ENCODE measurements around the gene RASD1.

Gene RASD1, protein sequence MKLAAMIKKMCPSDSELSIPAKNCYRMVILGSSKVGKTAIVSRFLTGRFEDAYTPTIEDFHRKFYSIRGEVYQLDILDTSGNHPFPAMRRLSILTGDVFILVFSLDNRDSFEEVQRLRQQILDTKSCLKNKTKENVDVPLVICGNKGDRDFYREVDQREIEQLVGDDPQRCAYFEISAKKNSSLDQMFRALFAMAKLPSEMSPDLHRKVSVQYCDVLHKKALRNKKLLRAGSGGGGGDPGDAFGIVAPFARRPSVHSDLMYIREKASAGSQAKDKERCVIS

DNA sequence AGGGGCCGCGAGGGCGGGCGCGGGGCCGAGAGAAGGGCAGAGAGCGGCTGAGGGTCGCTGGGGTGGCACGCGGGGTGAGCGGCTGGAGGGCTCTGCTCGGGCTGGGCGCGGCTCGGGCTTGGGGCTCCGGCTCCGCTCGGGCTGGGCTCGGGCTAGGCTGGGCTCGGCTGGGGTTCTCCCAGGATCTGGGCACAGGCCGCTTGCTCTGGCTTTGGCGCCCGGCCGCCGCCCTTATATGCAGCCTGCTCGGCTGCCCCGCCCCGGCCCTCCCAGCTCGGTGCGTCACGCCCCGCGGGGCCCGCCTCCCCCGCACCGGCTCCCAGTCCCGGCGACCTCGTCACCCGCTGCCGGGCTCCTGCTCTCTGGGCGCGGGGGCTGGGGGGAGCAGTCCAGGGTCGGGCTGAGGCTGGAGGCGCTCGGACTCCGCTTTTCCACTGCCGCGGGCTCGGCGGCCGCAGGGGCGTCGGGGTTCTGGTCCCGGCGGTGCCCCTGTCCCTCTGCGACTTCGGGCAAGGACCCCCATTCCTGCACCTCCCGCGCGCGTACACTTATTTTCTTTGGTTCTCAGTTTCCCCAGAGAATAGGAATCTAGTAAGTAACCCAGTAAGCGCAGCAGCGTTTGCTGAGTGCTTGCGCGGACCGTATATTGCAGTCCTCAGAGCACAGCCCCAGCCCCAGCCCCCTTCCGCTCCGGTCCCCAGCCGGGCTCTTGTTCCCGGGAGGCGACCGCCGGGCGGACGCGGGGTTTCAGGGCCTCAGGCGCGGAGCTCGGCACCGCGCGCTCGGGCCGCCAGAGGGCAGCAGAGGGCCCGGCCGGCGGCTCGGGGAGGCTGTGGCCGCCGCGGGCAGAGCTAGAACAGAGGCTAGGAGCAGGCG is at the start of gene RASD1:
TSS of gene RASD1 (minus strand) at position 207 of the 876 bp plus-strand sequence. CDS start 214 bp downstream, outside the sequence.
- peak; percentile 84 for DNase-seq

DNA sequence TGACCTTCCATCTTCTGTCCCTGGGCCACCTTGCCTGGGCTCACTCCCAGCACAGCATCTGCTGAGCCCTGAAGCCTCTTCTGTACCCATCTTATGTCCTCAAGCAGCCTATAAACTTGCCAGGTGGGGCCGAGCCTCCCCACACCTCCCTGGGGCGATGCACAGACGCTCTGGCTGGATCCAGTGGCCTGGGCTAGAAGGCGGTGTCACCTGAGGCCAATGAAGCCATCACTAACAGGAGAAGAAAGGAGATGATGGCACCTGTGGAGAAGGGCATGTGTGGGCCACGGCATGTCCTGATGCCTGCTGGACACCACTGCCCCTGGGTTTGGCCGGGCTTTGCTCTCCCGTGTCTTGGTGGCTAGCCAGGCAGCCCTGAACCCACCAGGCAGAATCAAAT is 49.8 kb upstream of the RASD1 start:
- DNase-seq, result no peak

DNA sequence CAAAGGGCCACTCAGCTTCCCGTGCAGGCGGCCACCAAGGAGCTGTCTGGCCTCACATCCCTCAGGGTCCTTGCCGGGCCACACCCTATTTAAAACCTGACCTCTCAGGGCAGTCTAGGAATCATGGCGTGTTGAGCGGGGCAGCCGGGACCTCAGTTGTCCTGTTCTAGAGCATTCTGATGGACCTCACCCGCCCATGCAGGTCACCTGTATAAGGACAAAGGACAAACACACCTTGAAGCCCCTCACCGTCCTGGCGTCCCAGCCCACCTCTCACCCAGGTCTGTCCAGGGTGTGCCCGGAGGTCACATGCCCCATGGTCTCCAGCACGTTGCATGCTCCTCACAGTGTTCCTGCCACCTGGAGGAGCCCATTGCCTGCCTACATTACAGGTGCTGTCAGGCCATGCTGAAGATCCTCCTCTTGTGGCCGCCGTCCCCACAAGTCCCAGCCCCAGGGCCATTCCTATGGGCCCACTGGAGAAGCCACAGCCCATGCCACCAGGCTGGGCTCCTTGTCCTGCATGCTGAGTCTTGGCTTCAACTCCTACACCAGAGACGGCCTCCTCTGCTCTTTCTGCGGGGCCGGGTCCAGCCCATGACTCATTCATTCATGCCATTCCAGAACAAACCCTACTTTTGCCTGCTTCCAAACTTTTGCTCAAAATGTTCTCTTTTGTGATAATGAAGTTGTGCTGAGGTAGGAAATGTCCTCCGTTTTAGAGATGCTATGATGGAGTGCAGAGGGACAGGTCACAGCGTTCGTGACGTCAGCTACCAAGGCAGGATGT is 49.0 kb upstream of the RASD1 start:
- DNase-seq, result no peak

DNA sequence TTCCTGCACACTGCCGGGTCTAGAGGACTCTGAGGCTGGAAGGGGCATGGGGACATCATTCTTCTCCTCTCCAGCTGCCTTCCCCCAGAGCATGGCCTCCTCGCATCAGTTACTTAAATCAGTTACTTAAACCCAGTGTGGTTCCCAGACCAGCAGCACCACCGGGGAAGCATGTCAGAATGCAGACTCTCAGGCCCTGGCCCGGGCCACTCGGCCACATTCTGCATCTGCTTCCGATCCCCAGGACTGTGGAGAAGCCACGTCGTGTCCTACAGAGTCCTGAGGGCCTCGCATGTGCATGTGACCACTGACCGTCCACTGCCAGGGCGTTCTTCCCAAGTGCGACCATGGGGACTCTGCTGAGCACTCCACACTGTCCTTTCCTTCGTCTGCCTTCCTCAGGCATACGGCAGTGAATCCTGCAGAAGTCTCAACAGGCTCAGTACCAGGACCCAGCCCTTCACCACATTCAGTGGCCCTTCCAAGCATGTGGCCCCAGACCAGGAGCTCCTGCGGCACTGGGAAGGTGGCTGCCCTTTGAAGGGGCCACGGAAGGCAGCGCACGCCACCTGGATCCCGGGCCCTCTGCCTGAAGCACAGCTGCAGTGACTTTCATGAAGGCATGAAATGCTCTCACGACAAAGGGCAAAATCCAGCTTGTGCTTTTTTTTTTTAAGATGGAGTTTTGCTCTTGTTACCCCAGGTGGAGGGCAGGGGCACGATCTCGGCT is 46.9 kb upstream of the RASD1 start:
- DNase-seq, result no peak

DNA sequence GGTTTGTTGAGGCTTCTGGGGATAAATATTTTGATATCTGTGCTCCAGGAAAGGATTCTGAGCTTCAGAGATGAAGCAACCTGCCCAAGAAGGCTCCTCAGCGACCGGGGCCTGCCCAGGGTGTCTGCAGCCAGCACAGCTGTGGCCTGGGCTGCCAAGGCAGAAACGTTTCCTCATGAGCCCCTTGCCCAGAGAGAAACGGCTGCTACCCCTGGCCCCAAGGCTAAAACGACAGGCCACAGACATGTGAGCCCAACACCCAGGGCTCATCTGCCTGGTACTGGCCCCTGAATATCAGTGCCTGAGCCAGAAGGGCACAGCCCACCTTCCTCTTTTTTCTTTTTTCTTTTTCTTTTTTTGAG is 45.4 kb upstream of the RASD1 start:
- no peak for DNase-seq

DNA sequence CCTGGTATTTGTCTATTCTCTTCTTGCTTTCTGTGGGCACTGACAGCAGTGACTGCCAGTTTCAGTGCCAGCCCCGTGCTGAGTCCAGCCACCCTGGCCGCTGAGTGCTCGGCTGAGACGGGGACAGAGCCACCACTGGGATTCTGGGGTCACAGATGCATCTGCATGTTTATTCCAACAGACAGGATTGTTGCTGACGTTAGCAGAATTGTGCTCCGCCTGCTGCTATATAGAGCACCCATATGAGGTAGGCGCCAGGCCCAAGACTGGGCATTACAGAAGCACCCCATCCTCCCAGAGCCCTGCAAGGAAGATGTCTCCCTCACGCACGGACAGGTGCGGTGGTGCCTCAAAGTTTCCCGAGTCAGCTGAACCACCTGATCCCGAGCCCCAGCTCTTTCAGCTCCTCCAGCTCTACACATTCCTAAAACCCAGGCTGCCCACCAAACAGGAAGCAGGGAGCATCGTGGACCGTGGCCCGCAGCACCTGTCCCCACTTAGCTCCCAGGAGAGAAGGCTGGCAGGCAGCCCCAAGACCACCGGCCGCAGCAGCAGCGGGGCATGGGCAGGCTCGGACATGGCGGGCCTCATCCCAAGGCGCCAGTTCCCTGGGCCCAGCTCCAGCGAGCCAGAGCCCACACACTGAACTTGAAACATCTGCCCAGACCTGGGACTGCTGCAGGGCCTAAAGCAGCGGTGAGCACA is 44.9 kb upstream of the RASD1 start:
- no peak for DNase-seq

DNA sequence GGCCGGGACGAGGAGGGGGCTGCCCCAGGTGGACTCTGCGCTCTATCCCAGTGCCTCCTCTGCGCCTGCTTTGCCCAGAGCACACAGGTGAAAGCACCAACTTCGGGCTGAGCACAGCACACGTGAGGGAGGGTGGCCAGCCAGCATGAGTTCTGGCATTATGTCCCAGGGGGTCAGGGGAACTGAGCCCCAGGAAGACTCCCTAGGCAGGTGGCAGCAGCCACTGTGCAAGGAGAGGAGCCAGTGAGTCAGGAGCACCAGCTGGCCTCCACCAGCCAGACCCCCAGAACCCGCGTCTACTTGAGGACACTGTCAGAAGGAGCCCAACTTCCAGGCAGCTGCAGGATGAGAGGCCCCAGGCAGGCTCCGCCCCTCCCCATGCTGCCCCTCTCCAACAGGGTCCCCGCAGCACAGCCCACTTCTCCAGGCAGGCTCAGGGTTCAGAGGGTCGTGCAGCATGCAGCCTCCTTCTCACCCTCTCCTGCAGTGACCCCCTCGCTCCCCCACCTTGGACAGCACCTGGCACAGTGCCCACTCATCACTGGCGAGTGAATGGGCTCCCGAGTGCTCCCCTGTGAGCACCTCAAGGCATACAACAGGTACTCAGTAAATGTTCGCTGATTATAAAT is 44.2 kb upstream of the RASD1 start:
- DNase-seq, result peak; percentile 53

DNA sequence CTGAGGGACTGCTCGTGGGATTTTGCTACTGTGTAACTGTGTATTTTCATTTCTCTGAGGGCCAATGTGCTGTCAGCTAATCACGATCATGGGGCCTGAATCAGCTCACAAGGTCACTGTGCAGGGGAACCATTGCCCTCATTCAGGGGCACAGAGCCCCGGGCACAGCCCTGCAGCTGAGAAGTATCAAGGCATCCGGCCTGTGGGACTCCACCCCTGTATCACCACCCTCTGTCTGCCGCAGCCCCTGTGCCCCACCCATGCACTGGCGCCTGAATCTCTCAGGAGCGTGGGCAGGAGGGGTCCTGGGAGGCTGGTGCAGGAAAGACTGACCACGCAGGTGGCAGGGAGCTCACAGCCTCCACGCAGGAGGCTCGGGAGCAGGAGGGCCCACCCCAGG is 43.4 kb upstream of the RASD1 start:
- no peak for DNase-seq

DNA sequence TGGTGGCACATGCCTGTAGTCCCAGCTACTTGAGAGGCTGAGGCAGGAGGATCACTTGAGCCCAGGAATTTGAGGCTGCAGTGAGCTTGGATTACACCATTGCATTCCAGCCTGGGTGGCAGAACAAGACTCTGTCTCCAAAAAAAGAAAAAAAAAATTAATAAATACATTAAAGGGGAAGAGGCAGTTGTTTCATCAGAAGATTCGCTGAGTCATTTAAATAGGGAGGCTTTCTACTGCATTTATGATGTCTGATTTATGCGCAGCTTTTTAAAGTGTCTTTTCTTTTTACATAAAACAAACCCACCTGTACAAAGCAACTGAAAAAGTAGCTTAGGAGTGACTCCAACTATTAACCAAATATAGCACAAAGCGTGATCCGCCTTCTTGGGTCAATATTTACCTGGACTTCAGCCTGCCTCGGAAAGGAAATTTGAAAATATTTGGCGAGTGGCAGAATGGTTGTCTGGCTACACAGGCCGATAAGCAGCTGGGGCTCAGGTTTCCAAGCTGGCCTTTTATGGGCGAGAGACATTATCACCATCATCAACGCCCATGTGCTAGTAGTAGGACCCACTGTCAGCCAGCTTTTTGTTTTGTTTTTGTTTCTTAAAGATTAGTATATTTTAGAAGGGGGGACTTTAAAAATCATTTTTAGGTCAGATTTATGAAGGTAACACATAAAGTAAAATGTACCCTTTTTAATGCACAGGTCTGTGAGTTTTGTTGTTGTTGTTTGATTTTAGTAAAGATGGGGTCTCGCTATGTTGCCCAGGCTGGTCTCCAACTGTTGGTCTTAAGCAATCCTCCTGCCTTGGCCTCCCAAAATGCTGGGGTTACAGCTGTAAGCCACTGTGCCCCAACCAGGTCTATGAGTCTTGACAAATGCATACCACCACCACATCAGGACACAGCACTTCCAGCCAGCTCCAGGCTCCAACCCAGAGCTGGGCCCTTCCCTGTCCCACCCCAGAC is 42.5 kb upstream of the RASD1 start:
- DNase-seq, result peak; percentile 93

DNA sequence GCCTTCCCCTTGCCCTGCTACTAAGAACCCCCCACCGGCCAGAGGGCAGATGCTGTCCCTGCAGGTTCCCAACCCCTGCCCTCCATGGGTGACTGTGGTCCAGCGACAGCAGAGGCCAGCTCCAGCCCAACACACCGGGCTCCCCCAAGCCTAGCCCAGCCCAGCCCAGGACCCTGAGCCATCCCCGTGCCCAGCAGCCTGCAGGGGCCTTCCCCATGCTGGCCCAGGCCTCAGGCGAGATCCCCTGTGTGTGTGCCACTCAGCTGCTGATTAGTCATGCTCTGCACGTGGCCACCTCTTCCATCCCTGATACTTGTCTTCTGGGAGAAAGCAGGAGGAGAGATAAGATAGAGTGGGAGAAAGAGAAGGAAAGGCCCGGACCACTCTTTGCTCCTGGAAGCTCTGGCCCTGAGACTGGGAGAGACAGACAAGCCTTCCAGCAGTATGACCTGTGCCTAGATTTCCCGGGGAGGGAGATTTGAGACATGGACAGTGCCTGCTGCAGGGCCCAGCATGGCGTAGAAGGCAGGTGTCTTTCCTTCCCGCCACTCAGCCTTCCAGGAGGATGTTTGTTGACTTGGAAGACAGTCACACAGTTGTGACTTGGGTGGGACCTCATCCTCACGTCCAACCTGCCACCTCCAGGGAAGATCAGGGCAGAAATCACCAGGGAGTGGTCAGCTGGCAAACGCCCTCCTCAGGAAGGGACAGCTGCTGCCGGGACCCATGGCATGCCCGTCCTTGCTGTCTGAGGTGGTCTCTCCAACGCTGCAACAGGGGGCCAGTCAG is 41.3 kb upstream of the RASD1 start:
- peak; percentile 13 for DNase-seq

DNA sequence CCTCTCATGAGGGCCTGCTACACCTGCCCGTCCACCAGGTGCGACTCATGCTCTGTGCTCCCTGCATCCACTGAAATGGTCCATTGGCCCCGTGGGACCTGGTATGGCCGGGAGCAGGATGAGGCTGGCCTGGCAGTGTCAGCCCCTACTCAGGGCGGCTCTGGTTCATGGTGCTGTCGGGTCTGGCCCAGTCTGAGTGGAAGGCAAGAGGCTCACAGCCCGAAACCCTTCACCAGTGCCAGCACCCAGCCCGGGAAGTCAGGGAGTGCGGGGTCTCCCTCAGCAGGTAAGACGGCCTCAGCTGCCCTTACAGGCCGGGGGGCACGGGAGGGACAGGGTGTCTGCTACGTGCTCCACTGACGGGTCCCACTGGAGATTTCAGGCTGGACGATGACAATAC is 40.5 kb upstream of the RASD1 start:
- peak; percentile 25 for DNase-seq

DNA sequence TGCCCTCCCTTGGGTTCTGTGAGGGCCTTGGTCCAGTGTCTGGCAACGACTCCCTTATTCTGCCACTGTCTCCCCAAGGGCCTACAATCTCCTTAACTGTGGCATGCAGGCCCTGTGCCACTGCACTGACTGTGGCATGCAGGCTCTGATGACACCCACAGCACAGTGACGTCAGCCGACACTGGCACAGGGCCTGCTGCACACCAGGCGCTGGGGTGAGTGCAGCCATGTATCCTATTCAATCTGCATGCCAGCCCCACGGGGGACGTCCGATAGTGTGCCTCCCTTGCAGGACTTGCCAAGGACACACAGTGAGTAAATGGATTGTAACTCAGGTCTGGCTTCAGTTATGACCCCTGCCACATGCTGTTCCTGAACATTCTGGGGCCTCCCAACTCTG is 39.8 kb upstream of the RASD1 start:
- DNase-seq, result peak; percentile 83

DNA sequence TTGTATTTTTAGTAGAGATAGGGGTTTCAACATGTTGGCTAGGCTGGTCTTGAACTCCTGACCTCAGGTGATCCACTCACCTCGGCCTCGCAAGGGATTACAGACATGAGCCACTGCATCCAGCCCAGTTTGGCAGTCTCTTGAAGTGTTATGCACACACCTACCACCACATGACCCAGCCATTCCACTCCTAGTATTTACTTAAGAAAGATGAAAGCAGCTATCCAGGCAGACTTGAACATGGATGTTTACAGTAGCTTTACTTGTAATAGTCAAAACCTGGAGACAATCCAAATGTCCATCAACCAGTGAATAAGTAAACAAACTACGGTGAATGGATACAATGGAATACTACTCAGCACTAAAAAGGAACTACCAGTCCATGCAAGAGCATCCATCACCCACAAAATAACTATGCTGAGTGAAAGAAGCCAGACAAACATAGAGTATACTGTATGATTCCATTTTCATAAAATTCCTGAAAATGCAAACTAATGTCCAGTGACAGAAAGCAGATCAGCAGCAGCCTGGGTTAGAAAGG is 37.8 kb upstream of the RASD1 start:
- peak; percentile 74 for DNase-seq

DNA sequence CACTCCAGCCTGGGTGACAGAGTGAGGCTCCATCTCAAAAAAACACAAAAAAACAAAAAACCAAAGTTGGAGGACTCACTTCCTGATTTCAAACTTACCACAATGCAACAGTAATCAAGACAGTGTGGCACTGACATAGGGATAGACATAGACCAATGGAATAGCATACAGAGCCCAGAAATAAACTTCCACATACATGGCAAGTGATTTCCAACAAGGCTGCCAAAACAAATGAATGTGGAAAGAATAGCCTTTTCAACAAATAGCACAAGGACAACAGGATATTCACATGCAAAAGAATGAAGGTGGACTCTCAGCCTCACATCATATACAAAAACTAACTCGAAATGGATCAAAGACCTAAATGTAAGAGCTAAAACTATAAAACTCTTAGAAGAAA is 36.8 kb upstream of the RASD1 start:
- DNase-seq, result no peak

DNA sequence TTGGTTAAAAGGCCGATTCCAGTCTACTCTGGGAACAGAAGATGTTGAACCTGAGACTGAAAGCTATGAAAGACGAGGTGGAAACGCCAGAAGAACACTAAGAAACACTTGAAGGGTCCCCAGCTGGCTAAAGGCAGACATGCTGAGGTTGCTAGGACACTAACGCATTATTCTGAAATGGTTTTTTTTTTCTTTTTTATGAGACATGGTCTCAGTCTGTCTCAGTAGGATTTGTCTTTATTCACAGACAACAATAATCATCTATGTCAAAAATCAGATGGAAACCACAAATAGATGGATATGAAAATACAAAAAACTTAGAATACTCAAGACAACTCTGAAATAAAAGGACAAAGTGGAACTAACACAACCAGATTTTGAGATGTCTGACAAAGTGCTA is 35.0 kb upstream of the RASD1 start:
- peak; percentile 69 for DNase-seq

DNA sequence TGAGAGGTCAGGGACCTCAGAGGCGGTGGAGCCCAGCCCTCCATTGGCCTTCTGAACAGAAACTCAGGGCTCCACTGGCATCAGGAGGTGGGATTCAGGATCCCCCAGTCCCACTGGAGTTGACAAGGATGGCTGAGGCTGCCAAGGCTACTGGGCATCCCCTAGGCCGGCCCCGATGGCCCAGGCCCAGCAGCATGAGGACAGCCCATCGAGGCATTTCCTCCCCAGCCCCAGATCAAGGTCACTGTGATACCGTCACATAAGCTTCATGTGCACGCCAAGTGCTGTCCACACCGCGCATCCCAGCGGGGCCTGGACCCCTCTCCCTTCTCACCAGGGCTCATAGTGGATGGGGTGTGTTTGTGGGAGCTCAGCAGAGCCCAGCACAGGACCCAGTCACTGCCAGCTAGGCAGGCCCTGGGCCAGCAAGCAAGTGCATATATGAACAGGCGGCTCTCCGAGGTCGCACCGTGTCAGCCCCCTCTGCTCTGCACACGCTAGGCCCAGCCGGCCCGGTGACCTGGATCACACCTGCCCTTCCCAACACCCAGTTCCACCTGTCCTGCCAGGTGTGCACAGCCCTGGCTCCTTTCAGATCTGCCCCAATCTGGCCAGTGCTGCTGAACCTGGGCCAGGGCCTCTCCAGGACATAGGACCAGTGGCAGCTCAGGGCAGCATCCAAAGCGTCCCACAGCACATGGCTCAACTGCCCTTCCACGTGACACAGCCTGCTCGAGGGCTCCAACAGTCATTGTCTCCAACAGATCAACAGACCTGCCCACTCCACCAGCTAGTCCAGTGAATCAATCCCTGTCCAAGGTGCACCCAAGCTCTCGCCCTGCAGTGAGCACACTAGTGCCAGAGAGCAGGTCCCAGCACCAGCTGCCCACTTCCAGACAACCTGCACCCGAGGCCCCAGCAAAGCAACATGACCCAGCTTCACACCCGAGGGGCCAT is 32.8 kb upstream of the RASD1 start:
- no peak for DNase-seq

DNA sequence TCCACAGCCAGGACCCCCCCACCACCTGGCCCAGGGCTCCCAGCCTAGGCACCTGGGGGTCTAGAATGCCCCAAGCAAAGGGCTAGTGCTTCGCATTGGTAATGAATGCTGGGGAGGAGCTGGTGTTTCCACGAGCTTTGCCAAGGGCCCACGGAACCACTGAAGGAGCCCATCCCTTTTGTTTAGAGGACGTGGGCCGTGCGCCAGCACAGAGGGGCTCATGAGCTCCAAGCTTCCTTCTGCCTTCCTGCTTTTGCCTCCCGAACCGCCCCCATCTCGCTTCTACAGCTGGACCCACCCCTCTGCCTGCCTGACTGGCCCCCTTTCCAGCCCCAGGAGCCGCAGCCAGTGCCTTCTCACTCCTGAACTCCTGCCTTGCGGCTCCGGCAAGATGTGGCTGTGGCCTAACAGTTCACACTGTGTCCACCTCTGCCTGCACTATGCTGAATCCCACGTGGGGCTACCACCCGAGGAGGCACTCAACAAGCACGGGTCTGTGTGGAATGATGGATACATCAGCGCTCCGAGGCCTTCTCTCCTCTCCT is 31.8 kb upstream of the RASD1 start:
- no peak for DNase-seq

DNA sequence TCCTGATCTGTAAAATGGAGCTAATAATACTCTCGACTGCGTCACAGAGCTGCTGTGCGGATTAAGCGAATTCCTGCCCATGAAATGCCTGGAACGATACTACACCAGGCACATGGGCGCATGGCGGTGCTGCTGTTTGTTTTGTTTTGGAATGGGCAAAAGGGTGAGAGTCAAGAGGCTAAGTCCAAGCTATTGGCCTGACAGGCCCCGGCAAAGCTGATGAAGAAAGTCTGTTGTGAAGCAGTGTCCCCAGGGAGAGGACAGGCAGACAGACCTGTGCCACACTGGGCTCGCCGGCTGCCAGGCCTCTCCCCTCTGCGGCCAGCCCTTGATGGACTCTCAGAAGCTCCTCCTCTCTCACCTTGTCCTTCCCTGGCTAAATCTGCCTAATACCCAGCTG is 31.3 kb upstream of the RASD1 start:
- no peak for DNase-seq
